Breast epithelium (tissue), 3 donors: ENCODE data around the gene SLC6A11.

Experiments used
- CTCF ChIP-seq, 3 donors: fragments of 450-650 bp; IDR thresholded peaks; one replicate each; pipeline ENCODE4 v1.5.1; 2016 to 2017; ENCODE audit warnings: antibody characterized with exemption in 3 of 3, mild to moderate bottlenecking in 3 of 3, moderate library complexity in 3 of 3
- POLR2A ChIP-seq: fragments of 450-650 bp; IDR thresholded peaks from one replicate; pipeline ENCODE4 v1.6.1; 2016; ENCODE audit warnings: antibody characterized with exemption, mild to moderate bottlenecking, moderate library complexity
- POLR2AphosphoS5 ChIP-seq, 3 donors: sonication (generic); formaldehyde crosslinking; IDR thresholded peaks; one replicate each; pipeline ENCODE4 v1.6.1; 2017; ENCODE audit warnings: antibody characterized with exemption in 3 of 3

- TF ChIP-seq CTCF (IDR thresholded peaks at IDR 0.05) (no peak), POLR2A (no peak), POLR2AphosphoS5 (IDR thresholded peaks at IDR 0.05) (no peak)
Measured at GRCh38 chr3:10835406-10835805, 19.4 kb downstream of the SLC6A11 start.
